Neural progenitor cell (in vitro differentiated cells): ENCODE measurements around the gene GALNTL6.
"Not testable (repeated sequence)": the region's sequence is repeated elsewhere in the genome, so short reads cannot be mapped to it uniquely, and the experiment has no call there.

Experiments
- EZH2 ChIP-seq: fragments of 200-600 bp; sonication (generic); IDR thresholded peaks from 2 replicates; pipeline ENCODE4 v1.6.1; 2017; ENCODE audit warnings: antibody characterized with exemption, mild to moderate bottlenecking, moderate library complexity
- EZH2phosphoT487 ChIP-seq: fragments of 200-600 bp; sonication (generic); IDR thresholded peaks from 2 replicates; pipeline ENCODE4 v1.6.1; 2017; ENCODE audit warnings: antibody characterized with exemption
- TF ChIP-seq, protein P1 (sequence below): fragments of 200-600 bp; sonication (generic); IDR thresholded peaks from 2 replicates; pipeline ENCODE4 v1.5.1; 2017; ENCODE audit warnings: antibody characterized with exemption, mild to moderate bottlenecking

DNA sequence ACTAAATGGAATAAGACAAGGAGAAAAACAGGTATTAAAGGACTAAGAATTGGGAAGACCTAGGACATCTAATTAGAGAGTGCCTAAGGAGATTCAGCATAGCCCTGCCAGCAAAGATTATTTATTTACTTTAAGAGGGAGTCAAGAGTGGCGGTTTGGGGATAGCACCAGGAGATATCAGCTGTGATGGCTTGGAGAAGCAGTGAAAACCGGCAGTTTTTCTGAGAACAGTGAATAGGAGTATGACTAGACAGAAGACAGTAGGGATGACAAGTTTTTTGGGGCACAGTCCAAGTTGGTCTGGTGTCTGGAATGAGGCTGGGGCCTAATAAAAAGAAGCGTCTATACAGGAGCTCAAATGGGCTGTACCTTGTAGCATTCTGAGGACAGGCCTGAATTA, 1143.1 kb downstream of the GALNTL6 start:
- TF ChIP-seq, protein P1, sequence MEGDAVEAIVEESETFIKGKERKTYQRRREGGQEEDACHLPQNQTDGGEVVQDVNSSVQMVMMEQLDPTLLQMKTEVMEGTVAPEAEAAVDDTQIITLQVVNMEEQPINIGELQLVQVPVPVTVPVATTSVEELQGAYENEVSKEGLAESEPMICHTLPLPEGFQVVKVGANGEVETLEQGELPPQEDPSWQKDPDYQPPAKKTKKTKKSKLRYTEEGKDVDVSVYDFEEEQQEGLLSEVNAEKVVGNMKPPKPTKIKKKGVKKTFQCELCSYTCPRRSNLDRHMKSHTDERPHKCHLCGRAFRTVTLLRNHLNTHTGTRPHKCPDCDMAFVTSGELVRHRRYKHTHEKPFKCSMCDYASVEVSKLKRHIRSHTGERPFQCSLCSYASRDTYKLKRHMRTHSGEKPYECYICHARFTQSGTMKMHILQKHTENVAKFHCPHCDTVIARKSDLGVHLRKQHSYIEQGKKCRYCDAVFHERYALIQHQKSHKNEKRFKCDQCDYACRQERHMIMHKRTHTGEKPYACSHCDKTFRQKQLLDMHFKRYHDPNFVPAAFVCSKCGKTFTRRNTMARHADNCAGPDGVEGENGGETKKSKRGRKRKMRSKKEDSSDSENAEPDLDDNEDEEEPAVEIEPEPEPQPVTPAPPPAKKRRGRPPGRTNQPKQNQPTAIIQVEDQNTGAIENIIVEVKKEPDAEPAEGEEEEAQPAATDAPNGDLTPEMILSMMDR: not testable (repeated sequence)
- not testable (repeated sequence) for TF ChIP-seq EZH2, EZH2phosphoT487
